Natural killer cell (primary cell): Measurements from ENCODE around the gene RAMACL. TPM values are rescaled to one million over a fixed set of nuclear protein-coding genes. Genes with fewer than 3 reads are reported as not detected.
A peak's percentile ranks its signal among the peaks of the same experiment; 100 is the strongest.
"Not testable (repeated sequence)": the region's sequence is repeated elsewhere in the genome, so short reads cannot be mapped to it uniquely, and the experiment has no call there.

Experiments
- ATAC-seq, 3 donors: fragments of 150-1000 bp in 2 of 3; fragments of 200-7000 bp in 1 of 3; cut with Tn5 transposase; 1 replicate in 1 of 3; 2 replicates in 2 of 3; pipeline ENCODE4 v1.10.0; 2021; ENCODE audit warnings: mild to moderate bottlenecking in 2 of 3, moderate library complexity in 2 of 3
- DNase-seq, 2 donors: peaks; one replicate each; pipeline versions ENCODE4 v3.0.0 to v3.0.0-alpha.2; 2013 to 2021; ENCODE audit warnings: mixed read lengths in 1 of 2
- H3K27ac ChIP-seq: one replicate; pipeline ENCODE4 v1.5.1; 2013; ENCODE audit warnings: mild to moderate bottlenecking, low read length
- H3K27me3 ChIP-seq: one replicate; pipeline ENCODE4 v1.6.1; 2013; ENCODE audit warnings: low read length; ENCODE audit not compliant: control insufficient read depth, insufficient read depth
- H3K36me3 ChIP-seq: one replicate; pipeline ENCODE4 v1.6.1; 2013; ENCODE audit warnings: low read length; ENCODE audit not compliant: control insufficient read depth, insufficient read depth
- H3K4me1 ChIP-seq: one replicate; pipeline ENCODE4 v1.6.1; 2013; ENCODE audit warnings: low read length; ENCODE audit not compliant: control insufficient read depth, insufficient read depth
- H3K4me3 ChIP-seq: one replicate; pipeline ENCODE4 v1.5.1; 2013; ENCODE audit warnings: low read length
- H3K9me3 ChIP-seq: one replicate; pipeline ENCODE4 v1.6.1; 2013; ENCODE audit warnings: low read length; ENCODE audit not compliant: control insufficient read depth, insufficient read depth
- H3K27ac Mint-ChIP-seq, 2 donors: one replicate each; pipeline ENCODE4 v1.8.0; 2022; ENCODE audit warnings: mild to moderate bottlenecking in 2 of 2, mixed read lengths in 2 of 2, moderate library complexity in 1 of 2
- H3K27me3 Mint-ChIP-seq, 2 donors: one replicate each; pipeline ENCODE4 v1.8.0; 2022; ENCODE audit warnings: low read depth in 2 of 2, mixed read lengths in 2 of 2
- H3K36me3 Mint-ChIP-seq: one replicate; pipeline ENCODE4 v1.8.0; 2022; ENCODE audit warnings: mixed read lengths
- H3K4me1 Mint-ChIP-seq, 2 donors: one replicate each; pipeline ENCODE4 v1.8.0; 2022; ENCODE audit warnings: mixed read lengths in 2 of 2
- H3K4me3 Mint-ChIP-seq: one replicate; pipeline ENCODE4 v1.8.0; 2022; ENCODE audit warnings: mild to moderate bottlenecking, moderate library complexity, mixed read lengths
- H3K9me3 Mint-ChIP-seq, 2 donors: one replicate each; pipeline ENCODE4 v1.8.0; 2022; ENCODE audit warnings: mixed read lengths in 2 of 2
- WGBS: methylation state at CpG from one replicate; pipeline ENCODE4 v1.1.7; 2013; ENCODE audit warnings: missing lambda C conversion rate; ENCODE audit not compliant: insufficient coverage; 5-methylcytosine and 5-hydroxymethylcytosine counted together
- intact Hi-C: fragments of 100-400 bp; cut with micrococcal nuclease; formaldehyde crosslinking; loops from one replicate; pipeline ENCODE4 v1.14.2; 2022
- total RNA-seq, 4 donors: library from RNA; stranded (reverse); fragments of 120-200 nt in 1 of 4; gene quantifications; one replicate each; pipeline versions ENCODE4 v1.2.3 to v1.2.4, GENCODE V29; 2013 to 2022
- TF ChIP-seq, protein P1 (sequence below): fragments of 200-600 bp; IDR thresholded peaks from one replicate; pipeline ENCODE4 v1.8.0; 2022; ENCODE audit warnings: antibody characterized with exemption

Gene RAMACL
- total RNA-seq, 3 donors from 2014 or later (not counting 1 experiment from before 2014, with no cell fraction given): 0.68 to 5.6 (median 1.1) TPM

DNA sequence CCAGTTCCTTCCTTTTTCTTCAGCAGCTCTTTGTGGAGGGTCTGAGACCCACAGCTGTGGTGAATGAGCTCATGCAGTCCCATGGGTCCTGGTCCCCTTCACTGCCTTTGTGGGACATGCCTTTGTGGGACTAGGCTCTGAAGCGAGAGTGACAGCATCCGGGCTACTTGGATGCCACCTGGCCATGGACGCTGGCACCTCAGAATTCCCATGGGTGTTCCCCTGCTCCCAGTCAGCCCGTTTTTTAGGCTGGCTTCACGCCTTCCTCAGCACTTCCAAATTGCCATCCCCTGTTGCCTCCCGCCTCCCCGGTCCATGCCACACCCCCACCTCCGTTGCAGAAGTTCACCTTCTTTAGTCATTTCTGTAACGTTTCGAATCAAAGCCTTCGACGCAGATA, 45.1 kb downstream of the RAMACL start:
- H3K27ac ChIP-seq: peak overlapping the region; percentile 76
- H3K27me3 ChIP-seq: no peaks in the 10 kb centered on the region
- H3K36me3 ChIP-seq: no peaks in the 10 kb centered on the region
- 78% methylated on average over 12 of the region's 12 CpGs for WGBS
- DNase-seq: no peak
- Mint-ChIP-seq H3K36me3 (no peaks in the 10 kb centered on the region), H3K4me3 (peak overlapping the region; percentile 76), H3K27me3 (peaks cover 0 to 7% of the 10 kb centered on the region in 2 donors), H3K9me3 (no peaks in the 10 kb centered on the region), H3K4me1 (peaks cover 39 to 40% of the 10 kb centered on the region in 2 donors), H3K27ac (peak overlapping the region; percentile 75 to 84)
- H3K9me3 ChIP-seq: no peaks in the 10 kb centered on the region
- intact Hi-C loops: loop anchor here (10.0 kb wide), 1 partner anchor 107 kb away; no protein-coding TSS in a partner anchor
- peaks cover 34% of the 10 kb centered on the region for H3K4me1 ChIP-seq
- ATAC-seq: no peak
- TF ChIP-seq, protein P1, sequence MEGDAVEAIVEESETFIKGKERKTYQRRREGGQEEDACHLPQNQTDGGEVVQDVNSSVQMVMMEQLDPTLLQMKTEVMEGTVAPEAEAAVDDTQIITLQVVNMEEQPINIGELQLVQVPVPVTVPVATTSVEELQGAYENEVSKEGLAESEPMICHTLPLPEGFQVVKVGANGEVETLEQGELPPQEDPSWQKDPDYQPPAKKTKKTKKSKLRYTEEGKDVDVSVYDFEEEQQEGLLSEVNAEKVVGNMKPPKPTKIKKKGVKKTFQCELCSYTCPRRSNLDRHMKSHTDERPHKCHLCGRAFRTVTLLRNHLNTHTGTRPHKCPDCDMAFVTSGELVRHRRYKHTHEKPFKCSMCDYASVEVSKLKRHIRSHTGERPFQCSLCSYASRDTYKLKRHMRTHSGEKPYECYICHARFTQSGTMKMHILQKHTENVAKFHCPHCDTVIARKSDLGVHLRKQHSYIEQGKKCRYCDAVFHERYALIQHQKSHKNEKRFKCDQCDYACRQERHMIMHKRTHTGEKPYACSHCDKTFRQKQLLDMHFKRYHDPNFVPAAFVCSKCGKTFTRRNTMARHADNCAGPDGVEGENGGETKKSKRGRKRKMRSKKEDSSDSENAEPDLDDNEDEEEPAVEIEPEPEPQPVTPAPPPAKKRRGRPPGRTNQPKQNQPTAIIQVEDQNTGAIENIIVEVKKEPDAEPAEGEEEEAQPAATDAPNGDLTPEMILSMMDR: no peak
- H3K4me3 ChIP-seq: peak overlapping the region; percentile 2

DNA sequence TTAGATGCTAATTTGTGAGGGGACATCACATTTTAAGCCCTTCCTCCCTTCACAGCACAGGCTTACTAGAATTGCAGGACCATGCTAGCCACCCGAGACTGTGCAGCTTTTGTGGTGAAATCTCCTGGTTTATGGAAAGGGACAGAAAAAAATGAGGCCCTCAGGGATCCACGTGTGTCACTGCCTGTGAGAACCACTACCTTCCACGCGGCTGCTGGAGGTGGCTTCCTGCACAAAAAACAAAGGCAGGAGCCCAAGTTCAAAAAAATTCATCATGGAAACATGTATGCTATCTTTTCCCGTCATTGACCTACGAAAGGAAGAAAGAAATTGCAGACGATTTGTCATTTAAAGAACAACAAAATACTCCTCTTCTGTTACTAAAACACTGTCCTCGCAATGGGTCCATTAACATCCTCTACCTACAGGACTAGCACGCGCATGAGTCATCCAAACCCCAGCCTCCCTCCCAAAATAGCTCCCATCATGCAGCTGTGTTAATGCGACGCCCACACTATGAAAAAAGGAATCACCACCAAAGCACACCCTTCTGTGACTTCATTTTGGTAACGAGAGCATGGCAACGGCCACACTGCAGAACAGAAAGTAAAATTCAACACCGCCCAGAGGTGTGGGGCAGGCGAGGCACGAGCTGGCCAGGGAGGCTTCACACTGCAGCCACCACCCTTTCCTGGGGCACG, 45.7 kb downstream of the RAMACL start:
- Histone ChIP-seq H3K4me1 (peaks cover 34% of the 10 kb centered on the region), H3K27me3 (no peaks in the 10 kb centered on the region), H3K9me3 (no peaks in the 10 kb centered on the region), H3K36me3 (no peaks in the 10 kb centered on the region), H3K27ac (peak overlapping the region; percentile 76), H3K4me3 (peak overlapping the region; percentile 2)
- no peaks in the 10 kb centered on the region for H3K36me3 Mint-ChIP-seq
- no peaks in the 10 kb centered on the region for H3K9me3 Mint-ChIP-seq
- intact Hi-C loops: loop anchor here (10.0 kb wide), 1 partner anchor 106 kb away; no protein-coding TSS in a partner anchor
- peak overlapping the region; percentile 76 for H3K4me3 Mint-ChIP-seq
- TF ChIP-seq, protein P1: no peak
- peak; percentile 91 to 95 (median 94) for ATAC-seq
- peaks cover 39 to 40% of the 10 kb centered on the region in 2 donors for H3K4me1 Mint-ChIP-seq
- 30% methylated on average over 17 of the region's 18 CpGs for WGBS
- peak; percentile 48 to 83 for DNase-seq
- H3K27me3 Mint-ChIP-seq: peaks cover 0 to 3% of the 10 kb centered on the region in 2 donors
- peak overlapping the region; percentile 75 to 84 for H3K27ac Mint-ChIP-seq

DNA sequence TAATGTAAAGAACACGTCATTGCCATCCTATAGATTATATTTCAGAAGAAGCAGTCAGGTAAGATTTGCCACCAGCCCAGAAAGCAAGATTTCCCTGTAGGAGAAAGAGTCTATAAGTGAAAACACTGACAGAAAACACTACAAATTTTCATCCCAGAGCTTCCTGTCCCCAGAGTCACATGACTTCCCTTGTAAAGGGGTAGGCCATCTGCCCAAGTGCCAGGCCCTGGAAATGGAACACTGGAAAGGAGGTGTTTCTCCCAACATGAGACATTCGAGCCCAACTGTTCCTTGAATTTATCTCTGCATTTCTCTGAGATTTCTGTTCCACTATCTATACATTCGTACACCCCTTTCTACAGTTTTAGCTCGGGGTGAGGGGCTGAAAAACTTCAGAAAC, 46.9 kb downstream of the RAMACL start:
- intact Hi-C loops: no loop called here
- WGBS: 95% methylated on average over 3 of the region's 4 CpGs
- H3K27me3 ChIP-seq: no peaks in the 10 kb centered on the region
- Mint-ChIP-seq H3K27me3 (no peaks in the 10 kb centered on the region), H3K36me3 (no peaks in the 10 kb centered on the region), H3K4me1 (peaks cover 39 to 40% of the 10 kb centered on the region in 2 donors), H3K4me3 (no peak overlapping the region), H3K9me3 (no peaks in the 10 kb centered on the region), H3K27ac (peak overlapping the region in 1 of 2 donors; percentile 29)
- H3K4me1 ChIP-seq: peaks cover 34% of the 10 kb centered on the region
- H3K9me3 ChIP-seq: no peaks in the 10 kb centered on the region
- ATAC-seq (no peak), DNase-seq (no peak)
- no peaks in the 10 kb centered on the region for H3K36me3 ChIP-seq
- no peak overlapping the region for H3K27ac ChIP-seq
- TF ChIP-seq, protein P1: no peak
- no peak overlapping the region for H3K4me3 ChIP-seq

DNA sequence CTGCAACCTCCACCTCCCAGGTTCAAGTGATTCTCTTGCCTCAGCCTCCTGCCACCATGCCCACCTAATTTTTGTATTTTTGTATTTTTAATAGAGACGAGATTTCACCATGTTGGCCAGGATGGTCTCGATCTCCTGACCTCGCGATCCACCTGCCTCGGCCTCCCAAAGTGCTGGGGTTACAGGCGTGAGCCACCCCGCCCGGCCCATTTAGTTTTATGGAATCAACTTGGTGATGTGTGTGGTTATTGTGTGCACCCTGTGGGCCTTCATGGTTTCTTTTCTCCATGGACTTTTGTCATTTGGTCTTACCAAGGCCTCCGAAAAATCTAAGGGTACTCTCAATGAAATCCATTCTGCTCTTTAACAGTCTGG, 47.5 kb downstream of the RAMACL start:
- H3K4me1 ChIP-seq: peaks cover 34% of the 10 kb centered on the region
- DNase-seq, H3K9me3 ChIP-seq, ATAC-seq, H3K27ac ChIP-seq, H3K36me3 ChIP-seq, H3K4me3 ChIP-seq, H3K36me3 Mint-ChIP-seq, H3K27me3 ChIP-seq, intact Hi-C loops, H3K9me3 Mint-ChIP-seq, H3K27me3 Mint-ChIP-seq: not testable (repeated sequence)
- H3K4me1 Mint-ChIP-seq: peaks cover 39 to 40% of the 10 kb centered on the region in 2 donors
- WGBS: 95% methylated on average over 9 of the region's 9 CpGs
- H3K27ac Mint-ChIP-seq: peak overlapping the region in 1 of 2 donors; percentile 29
- peak overlapping the region; percentile 40 for H3K4me3 Mint-ChIP-seq
